ENCODE data around the gene SPEG. TPM values are rescaled to one million over a fixed set of nuclear protein-coding genes. Genes with fewer than 3 reads are reported as not detected.
"Not testable (repeated sequence)": the region's sequence is repeated elsewhere in the genome, so short reads cannot be mapped to it uniquely, and the experiment has no call there.

The SPEG gene
- polyA plus RNA-seq, result not detected

- no peaks in the 10 kb centered on the region for H3K4me1 Mint-ChIP-seq
- H3K4me3 Mint-ChIP-seq, result no peak within 1 kb of the TSS
- no peaks in the 10 kb centered on the region for H3K36me3 Mint-ChIP-seq
- DNase-seq, result no peak
- peaks cover 0 to 12% (median 5%) of the 10 kb centered on the region in 3 donors for H3K27me3 Mint-ChIP-seq (ENCODE audit: low read depth in 3 of 3)
- no peak within 1 kb of the TSS for H3K27ac Mint-ChIP-seq
- H3K9me3 Mint-ChIP-seq, result no peaks in the 10 kb centered on the region
Observed at GRCh38 chr2:219434718-219435525, at the start of gene SPEG. Gene SPEG (plus strand): TSS chr2:219434843. CDS start chr2:219434978, 135 bp downstream.

GRCh38 chr2:219384859-219385258, 49.8 kb upstream of the SPEG start:
- DNase-seq, result no peak
- no peaks in the 10 kb centered on the region for H3K9me3 Mint-ChIP-seq
- H3K27ac Mint-ChIP-seq, result peak overlapping the region in 3 of 6 donors; percentile 36 to 70 (median 69)
- peaks cover 10 to 34% (median 15%) of the 10 kb centered on the region in 3 donors for H3K36me3 Mint-ChIP-seq
- peaks cover 2 to 4% (median 2%) of the 10 kb centered on the region in 3 donors for H3K27me3 Mint-ChIP-seq (ENCODE audit: low read depth in 3 of 3)
- H3K4me3 Mint-ChIP-seq, result peak overlapping the region in 4 of 5 donors; percentile 11 to 61 (median 40)
- H3K4me1 Mint-ChIP-seq, result peaks cover 25 to 26% of the 10 kb centered on the region in 2 donors

GRCh38 chr2:219385958-219386520, 48.6 kb upstream of the SPEG start:
- Mint-ChIP-seq H3K27me3 (ENCODE audit: low read depth in 3 of 3) (peaks cover under 1 to 6% (median 4%) of the 10 kb centered on the region in 3 donors), H3K9me3 (no peaks in the 10 kb centered on the region), H3K27ac (peak overlapping the region in 2 of 6 donors; percentile 97 to 99), H3K36me3 (peaks cover 10 to 28% (median 15%) of the 10 kb centered on the region in 3 donors), H3K4me1 (peaks cover 25 to 26% of the 10 kb centered on the region in 2 donors), H3K4me3 (peak overlapping the region in 4 of 5 donors; percentile 41 to 96 (median 94))
- DNase-seq, result no peak

- Mint-ChIP-seq H3K27ac (peak overlapping the region; percentile 97 to 99 (median 98)), H3K27me3 (ENCODE audit: low read depth in 3 of 3) (peaks cover 2 to 8% (median 4%) of the 10 kb centered on the region in 3 donors), H3K36me3 (peaks cover 10 to 22% (median 12%) of the 10 kb centered on the region in 3 donors), H3K9me3 (no peaks in the 10 kb centered on the region), H3K4me1 (peaks cover 25 to 26% of the 10 kb centered on the region in 2 donors), H3K4me3 (peak overlapping the region; percentile 89 to 97 (median 94))
- DNase-seq, result no peak
Observed at GRCh38 chr2:219386532-219387280, 47.9 kb upstream of the SPEG start.

- peak within 1 kb of the TSS; percentile 89 to 97 (median 94) for H3K4me3 Mint-ChIP-seq
- peaks cover 10 to 19% (median 11%) of the 10 kb centered on the region in 3 donors for H3K36me3 Mint-ChIP-seq
- H3K27me3 Mint-ChIP-seq (ENCODE audit: low read depth in 3 of 3), result peaks cover 2 to 8% (median 4%) of the 10 kb centered on the region in 3 donors
- H3K27ac Mint-ChIP-seq, result peak within 1 kb of the TSS; percentile 97 to 99 (median 98)
- H3K9me3 Mint-ChIP-seq, result no peaks in the 10 kb centered on the region
- peak; percentile 87 to 93 (median 91) for DNase-seq
- peaks cover 25 to 26% of the 10 kb centered on the region in 2 donors for H3K4me1 Mint-ChIP-seq
Observed at GRCh38 chr2:219387306-219388120, 47.1 kb upstream of the SPEG start, which contains the start of gene DNPEP. Gene DNPEP (minus strand): TSS chr2:219387912. CDS start chr2:219387794, 118 bp downstream.

GRCh38 chr2:219388121-219388906, 46.3 kb upstream of the SPEG start:
- Mint-ChIP-seq H3K9me3 (no peaks in the 10 kb centered on the region), H3K27me3 (ENCODE audit: low read depth in 3 of 3) (peaks cover 2 to 13% (median 6%) of the 10 kb centered on the region in 3 donors), H3K4me1 (peaks cover 25 to 26% of the 10 kb centered on the region in 2 donors), H3K27ac (peak overlapping the region; percentile 85 to 97 (median 92)), H3K4me3 (peak overlapping the region; percentile 63 to 96 (median 75)), H3K36me3 (peaks cover 10 to 15% (median 10%) of the 10 kb centered on the region in 3 donors)
- peak; percentile 98 to 99 (median 99) for DNase-seq

GRCh38 chr2:219388907-219389156, 45.8 kb upstream of the SPEG start:
- Mint-ChIP-seq H3K27me3 (ENCODE audit: low read depth in 3 of 3) (peaks cover 2 to 11% (median 8%) of the 10 kb centered on the region in 3 donors), H3K4me1 (peaks cover 24 to 25% of the 10 kb centered on the region in 2 donors), H3K36me3 (peaks cover 6 to 10% (median 6%) of the 10 kb centered on the region in 3 donors), H3K4me3 (peak overlapping the region; percentile 55 to 80 (median 72)), H3K27ac (peak overlapping the region; percentile 79 to 92 (median 85)), H3K9me3 (peaks cover 0 to under 1% (median 0%) of the 10 kb centered on the region in 6 donors)
- DNase-seq, result peak in 1 of 3 donors; percentile 7

GRCh38 chr2:219392754-219393153, 41.9 kb upstream of the SPEG start:
- Mint-ChIP-seq H3K9me3 (peaks cover 0 to 1% (median 0%) of the 10 kb centered on the region in 6 donors), H3K4me1 (peaks cover 7 to 8% of the 10 kb centered on the region in 2 donors), H3K27ac (no peak overlapping the region), H3K4me3 (no peak overlapping the region), H3K36me3 (no peaks in the 10 kb centered on the region), H3K27me3 (ENCODE audit: low read depth in 3 of 3) (peaks cover 2 to 14% (median 4%) of the 10 kb centered on the region in 3 donors)
- DNase-seq, result no peak

GRCh38 chr2:219395056-219395455, 39.6 kb upstream of the SPEG start:
- not testable (repeated sequence) for DNase-seq, H3K4me3 Mint-ChIP-seq, H3K4me1 Mint-ChIP-seq, H3K9me3 Mint-ChIP-seq, H3K27ac Mint-ChIP-seq, H3K36me3 Mint-ChIP-seq
- peaks cover 2 to 14% (median 6%) of the 10 kb centered on the region in 3 donors for H3K27me3 Mint-ChIP-seq (ENCODE audit: low read depth in 3 of 3)

GRCh38 chr2:219395609-219396008, 39.0 kb upstream of the SPEG start:
- Mint-ChIP-seq H3K4me3 (no peak overlapping the region), H3K27ac (no peak overlapping the region), H3K36me3 (no peaks in the 10 kb centered on the region), H3K27me3 (ENCODE audit: low read depth in 3 of 3) (peaks cover 2 to 11% (median 6%) of the 10 kb centered on the region in 3 donors), H3K4me1 (no peaks in the 10 kb centered on the region), H3K9me3 (peaks cover 0 to 1% (median 0%) of the 10 kb centered on the region in 6 donors)
- no peak for DNase-seq

- Mint-ChIP-seq H3K4me3 (no peak overlapping the region), H3K9me3 (peaks cover 0 to 1% (median 0%) of the 10 kb centered on the region in 6 donors), H3K36me3 (no peaks in the 10 kb centered on the region), H3K27ac (no peak overlapping the region), H3K4me1 (no peaks in the 10 kb centered on the region), H3K27me3 (ENCODE audit: low read depth in 3 of 3) (peaks cover 0 to 7% (median 6%) of the 10 kb centered on the region in 3 donors)
- no peak for DNase-seq
Observed at GRCh38 chr2:219396863-219397457, 37.7 kb upstream of the SPEG start.

Measured in immature natural killer cell (primary cell).